GM12878 (cell line): ENCODE results near the gene KLF7. TPM values are rescaled to one million over a fixed set of nuclear protein-coding genes. Genes with fewer than 3 reads are reported as not detected.

ENCODE experiments used
- BCL11A ChIP-seq: IDR thresholded peaks from 2 replicates; pipeline ENCODE4 v1.6.1; 2011; ENCODE audit warnings: low read depth, low read length
- CBFB ChIP-seq: IDR thresholded peaks from 2 replicates; pipeline ENCODE4 v1.6.1; 2016; ENCODE audit warnings: antibody characterized with exemption, low read depth
- CBX5 ChIP-seq: sonication (generic); IDR thresholded peaks from 2 replicates; pipeline ENCODE4 v1.6.1; 2016; ENCODE audit warnings: low read depth, moderate library complexity, mild to moderate bottlenecking, inconsistent platforms
- CEBPZ ChIP-seq: fragments of 150-350 bp; IDR thresholded peaks from 2 replicates; pipeline ENCODE4 v1.6.1; 2016; ENCODE audit warnings: low read depth, low read length
- CREM ChIP-seq: IDR thresholded peaks from 2 replicates; pipeline ENCODE4 v1.6.1; 2014; ENCODE audit warnings: antibody characterized with exemption, low read depth
- EED ChIP-seq: sonication (generic); IDR thresholded peaks from 2 replicates; pipeline ENCODE4 v1.6.1; 2016; ENCODE audit warnings: antibody characterized with exemption, low read depth
- EP300 ChIP-seq, 2 experiments: fragments of 150-350 bp in 1 of 2; IDR thresholded peaks; 2 replicates each; pipeline ENCODE4 v1.6.1; 2011 to 2012; ENCODE audit warnings: low read depth in 2 of 2, low read length in 2 of 2, borderline replicate concordance in 1 of 2, improper control_type of control experiment in 1 of 2, inconsistent platforms in 1 of 2; ENCODE audit not compliant: control insufficient read depth in 1 of 2
- JUNB ChIP-seq: IDR thresholded peaks from 2 replicates; pipeline ENCODE4 v1.6.1; 2016; ENCODE audit warnings: antibody characterized with exemption, mild to moderate bottlenecking
- MLLT1 ChIP-seq: fragments of 450-650 bp; IDR thresholded peaks from 2 replicates; pipeline ENCODE4 v1.6.1; 2016; ENCODE audit warnings: mild to moderate bottlenecking
- MTA2 ChIP-seq: fragments of 450-650 bp; IDR thresholded peaks from 2 replicates; pipeline ENCODE4 v1.6.1; 2016; ENCODE audit warnings: low read depth, mild to moderate bottlenecking, moderate library complexity
- MTA3 ChIP-seq: IDR thresholded peaks from 2 replicates; pipeline ENCODE4 v1.6.1; 2012; ENCODE audit warnings: low read length, inconsistent platforms, borderline replicate concordance
- NBN ChIP-seq: fragments of 450-650 bp; IDR thresholded peaks from 2 replicates; pipeline ENCODE4 v1.6.1; 2016
- POLR2AphosphoS5 ChIP-seq: IDR thresholded peaks from 2 replicates; pipeline ENCODE4 v1.6.1; 2011; ENCODE audit warnings: mild to moderate bottlenecking, low read length, inconsistent platforms
- RCOR1 ChIP-seq: conservative IDR thresholded peaks from 2 replicates; pipeline ENCODE4 v1.6.1; 2012; ENCODE audit warnings: low read depth, low read length, improper control_type of control experiment
- REST ChIP-seq: IDR thresholded peaks from 2 replicates; pipeline ENCODE4 v1.6.1; 2012; ENCODE audit warnings: mild to moderate bottlenecking, low read depth, low read length
- SKIL ChIP-seq: fragments of 450-650 bp; IDR thresholded peaks from 2 replicates; pipeline ENCODE4 v1.6.1; 2017; ENCODE audit warnings: mild to moderate bottlenecking, low read depth, inconsistent platforms; ENCODE audit not compliant: poor library complexity, severe bottlenecking
- TARDBP ChIP-seq: IDR thresholded peaks from 2 replicates; pipeline ENCODE4 v1.6.1; 2016; ENCODE audit warnings: borderline replicate concordance
- ZNF384 ChIP-seq: IDR thresholded peaks from 2 replicates; pipeline ENCODE4 v1.6.1; 2012; ENCODE audit warnings: low read depth, mild to moderate bottlenecking, low read length, improper control_type of control experiment, borderline replicate concordance
- polyA plus RNA-seq, 11 experiments: library from polyadenylated mRNA; depleted of rRNA in 4 of 11; unstranded in 6 of 11; stranded (reverse) in 5 of 11; fragments of >200 nt; fragmentation: Nextera tagmentation in 4 of 11; fragmentation: Illumina TruSeq in 1 of 11; extraction: Ambion mirVana in 4 of 11; extraction: Trizol in 1 of 11; gene quantifications; 1 replicate in 1 of 11; 2 replicates in 10 of 11; pipeline versions ENCODE4 v1.2.1 to v1.2.3, GENCODE V29; 2011 to 2016; ENCODE audit warnings: inconsistent platforms in 2 of 11, missing spikeins in 2 of 11, low read depth in 1 of 11
- total RNA-seq, 4 experiments: library from RNA; depleted of rRNA in 3 of 4; stranded (reverse); fragments of >200 nt in 3 of 4; fragmentation: Illumina TruSeq in 1 of 4; extraction: Trizol in 1 of 4; gene quantifications; 2 replicates each; pipeline versions ENCODE4 v1.2.1 to v1.2.3, GENCODE V29; 2013 to 2021

The KLF7 gene
- total and polyA plus RNA-seq, 10 of the 15 experiments (the other 5 are each of a cell fraction or from before 2014, with no cell fraction given), result 2.4 to 24.8 (median 8.5) TPM

GRCh38 chr2:207149249-207150213, 16.2 kb downstream of the KLF7 start (continued):
- peak; percentile 66 for TF ChIP-seq JUNB
- TF ChIP-seq TARDBP, result no peak
- 0 out of 2 replicates have a peak, but pooled peaks have one; percentile 41 for TF ChIP-seq BCL11A
- TF ChIP-seq RCOR1, result 0 out of 2 replicates have a peak, but pooled peaks have one; percentile 51
- peak; percentile 29; the same call in 1 of the 2 replicates for TF ChIP-seq CREM
- TF ChIP-seq REST, result no peak
- TF ChIP-seq NBN, result peak; percentile 59; the same call in 1 of the 2 replicates
- TF ChIP-seq CEBPZ, result no peak
- TF ChIP-seq MTA2, result peak; percentile 85
- peak; percentile 60 to 75; a peak in 2 of 4 replicates for TF ChIP-seq EP300 (IDR thresholded peaks at IDR 0.05; ENCODE audit: borderline replicate concordance in 1 of 2, control insufficient read depth in 1 of 2, low read depth in 2 of 2, low read length in 2 of 2)
- peak; percentile 74; the same call in 1 of the 2 replicates for TF ChIP-seq MTA3
- TF ChIP-seq ZNF384, result no peak
- TF ChIP-seq EED, result peak; percentile 52; the same call in 1 of the 2 replicates
- TF ChIP-seq POLR2AphosphoS5, result no peak
- 0 out of 2 replicates have a peak, but pooled peaks have one; percentile 23 for TF ChIP-seq CBX5
- TF ChIP-seq CBFB, result 0 out of 2 replicates have a peak, but pooled peaks have one; percentile 57
- TF ChIP-seq MLLT1, result no peak
- TF ChIP-seq SKIL, result peak; percentile 99
